ENCODE results near the gene UGT1A10. TPM values are rescaled to one million over a fixed set of nuclear protein-coding genes. Genes with fewer than 3 reads are reported as not detected.

Gene UGT1A10
- 0.08 to 0.09 TPM in 2 of 5 replicates, not detected in the others for total RNA-seq (2022; extraction: Qiagen RNA extraction)

DNA sequence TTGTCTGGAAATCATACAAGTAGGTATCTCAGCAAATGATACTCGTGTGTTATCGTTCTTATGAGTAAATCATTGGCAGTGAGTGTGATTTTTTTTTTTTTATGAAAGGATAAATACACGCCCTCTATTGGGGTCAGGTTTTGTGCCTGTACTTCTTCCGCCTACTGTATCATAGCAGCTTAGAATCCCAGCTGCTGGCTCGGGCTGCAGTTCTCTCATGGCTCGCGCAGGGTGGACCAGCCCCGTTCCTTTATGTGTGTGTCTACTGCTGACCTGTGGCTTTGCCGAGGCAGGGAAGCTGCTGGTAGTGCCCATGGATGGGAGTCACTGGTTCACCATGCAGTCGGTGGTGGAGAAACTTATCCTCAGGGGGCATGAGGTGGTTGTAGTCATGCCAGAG is at the start of gene UGT1A10:
TSS of gene UGT1A10 (plus strand) at position 143 of the 400 bp plus-strand sequence. CDS start at position 218, 75 bp downstream.

DNA sequence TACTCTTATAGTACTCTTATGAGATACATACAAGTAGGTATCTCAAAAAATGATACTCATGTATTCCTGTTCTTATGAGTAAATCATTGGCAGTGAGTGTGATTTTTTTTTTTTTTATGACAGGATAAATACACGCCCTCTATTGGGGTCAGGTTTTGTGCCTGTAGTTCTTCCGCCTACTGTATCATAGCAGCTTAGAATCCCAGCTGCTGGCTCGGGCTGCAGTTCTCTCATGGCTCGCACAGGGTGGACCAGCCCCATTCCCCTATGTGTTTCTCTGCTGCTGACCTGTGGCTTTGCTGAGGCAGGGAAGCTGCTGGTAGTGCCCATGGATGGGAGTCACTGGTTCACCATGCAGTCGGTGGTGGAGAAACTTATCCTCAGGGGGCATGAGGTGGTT is 18.8 kb upstream of the UGT1A10 start, which contains the start of gene UGT1A8:
TSS of gene UGT1A8 (plus strand) at position 158 of the 400 bp plus-strand sequence. CDS start at position 233, 75 bp downstream.

DNA sequence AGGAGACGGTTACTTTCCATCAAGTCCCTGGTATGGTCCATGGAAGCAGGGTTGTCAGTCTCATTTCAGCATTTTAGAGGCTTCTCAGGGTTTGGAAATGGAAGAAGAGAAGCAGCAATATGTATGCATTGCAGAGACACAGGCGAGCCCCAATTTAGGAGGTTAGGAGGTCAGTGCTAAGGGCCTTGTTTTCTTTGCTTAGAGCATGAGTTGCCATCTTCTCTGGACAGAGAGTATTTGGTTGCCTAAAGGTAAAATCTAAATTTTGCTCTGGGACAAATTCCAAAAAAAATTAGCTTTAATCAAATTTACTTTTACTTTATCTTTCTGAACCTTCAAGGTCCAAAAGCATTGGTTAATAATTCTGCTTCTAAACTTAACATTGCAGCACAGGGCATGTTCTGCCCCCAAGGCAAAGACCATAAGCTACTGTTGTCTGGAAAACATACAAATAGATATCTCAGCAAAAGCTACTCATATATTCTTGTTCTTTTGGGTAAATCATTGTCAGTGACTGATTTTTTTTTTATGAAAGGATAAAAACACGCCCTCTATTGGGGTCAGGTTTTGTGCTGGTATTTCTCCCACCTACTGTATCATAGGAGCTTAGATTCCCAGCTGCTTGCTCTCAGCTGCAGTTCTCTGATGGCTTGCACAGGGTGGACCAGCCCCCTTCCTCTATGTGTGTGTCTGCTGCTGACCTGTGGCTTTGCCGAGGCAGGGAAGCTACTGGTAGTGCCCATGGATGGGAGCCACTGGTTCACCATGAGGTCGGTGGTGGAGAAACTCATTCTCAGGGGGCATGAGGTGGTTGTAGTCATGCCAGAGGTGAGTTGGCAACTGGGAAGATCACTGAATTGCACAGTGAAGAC is 35.3 kb downstream of the UGT1A10 start, which contains the start of gene UGT1A9:
TSS of gene UGT1A9 (plus strand) at position 609 of the 872 bp plus-strand sequence. CDS start at position 646, 37 bp downstream.

DNA sequence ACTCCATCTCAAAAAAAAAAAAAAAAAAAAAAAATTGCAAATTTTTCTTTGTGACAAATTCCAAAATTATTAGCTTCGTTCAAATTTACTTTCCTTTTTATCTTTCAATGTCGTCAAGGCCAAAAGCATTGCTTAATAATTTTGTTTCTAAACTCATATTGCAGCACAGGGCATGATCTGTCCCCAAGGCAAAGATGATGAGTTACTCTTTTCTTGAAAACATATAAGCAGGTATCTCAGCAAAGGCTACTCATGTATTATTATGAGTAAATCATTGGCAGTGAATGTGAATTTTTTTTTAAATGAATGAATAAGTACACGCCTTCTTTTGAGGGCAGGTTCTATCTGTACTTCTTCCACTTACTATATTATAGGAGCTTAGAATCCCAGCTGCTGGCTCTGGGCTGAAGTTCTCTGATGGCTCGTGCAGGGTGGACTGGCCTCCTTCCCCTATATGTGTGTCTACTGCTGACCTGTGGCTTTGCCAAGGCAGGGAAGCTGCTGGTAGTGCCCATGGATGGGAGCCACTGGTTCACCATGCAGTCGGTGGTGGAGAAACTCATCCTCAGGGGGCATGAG is 45.4 kb downstream of the UGT1A10 start, which contains the start of gene UGT1A7:
TSS of gene UGT1A7 (plus strand) at position 381 of the 579 bp plus-strand sequence. CDS start at position 418, 37 bp downstream.

DNA sequence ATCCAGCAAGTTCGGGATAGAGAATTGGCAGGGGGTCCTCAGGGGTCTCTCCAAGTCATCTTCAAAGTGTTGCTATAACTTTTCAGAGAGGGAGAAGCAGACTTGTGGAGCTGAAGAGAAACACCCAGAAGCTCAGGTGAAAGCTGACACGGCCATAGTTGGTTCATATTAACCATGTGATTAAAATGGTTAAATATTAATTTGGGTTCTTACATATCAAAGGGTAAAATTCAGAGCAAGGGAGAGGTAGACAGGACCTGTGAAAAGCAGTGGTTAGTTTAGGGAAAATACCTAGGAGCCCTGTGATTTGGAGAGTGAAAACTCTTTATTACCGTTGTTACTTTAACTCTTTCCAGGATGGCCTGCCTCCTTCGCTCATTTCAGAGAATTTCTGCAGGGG is 56.4 kb downstream of the UGT1A10 start, which contains the start of gene UGT1A6:
TSS of gene UGT1A6 (plus strand) at position 243 of the 400 bp plus-strand sequence. CDS start at position 358, 115 bp downstream.

DNA sequence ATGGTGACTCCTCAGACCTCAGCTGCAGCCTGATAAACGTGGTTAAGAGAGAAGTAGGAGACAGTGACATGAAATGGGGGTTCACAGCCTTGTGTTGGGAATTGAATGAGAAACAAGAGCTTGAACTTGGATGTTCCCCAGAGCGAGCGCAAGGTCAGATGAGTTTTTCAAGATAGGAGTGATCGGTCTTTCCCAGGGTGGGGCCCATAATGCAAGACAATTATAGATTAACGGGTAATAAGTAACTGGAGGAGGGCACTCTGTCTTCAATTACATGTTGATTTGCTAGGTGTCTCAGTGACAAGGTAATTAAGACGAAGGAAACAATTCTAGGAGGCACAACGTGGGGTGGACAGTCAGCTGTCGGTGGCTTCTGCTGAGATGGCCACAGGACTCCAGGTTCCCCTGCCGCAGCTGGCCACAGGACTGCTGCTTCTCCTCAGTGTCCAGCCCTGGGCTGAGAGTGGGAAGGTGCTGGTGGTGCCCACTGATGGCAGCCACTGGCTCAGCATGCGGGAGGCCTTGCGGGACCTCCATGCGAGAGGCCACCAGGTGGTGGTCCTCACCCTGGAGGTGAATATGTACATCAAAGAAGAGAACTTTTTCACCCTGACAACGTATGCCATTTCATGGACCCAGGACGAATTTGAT is 76.5 kb downstream of the UGT1A10 start, which contains the start of gene UGT1A5:
TSS of gene UGT1A5 (plus strand) at position 297 of the 651 bp plus-strand sequence. CDS start at position 382, 85 bp downstream.

DNA sequence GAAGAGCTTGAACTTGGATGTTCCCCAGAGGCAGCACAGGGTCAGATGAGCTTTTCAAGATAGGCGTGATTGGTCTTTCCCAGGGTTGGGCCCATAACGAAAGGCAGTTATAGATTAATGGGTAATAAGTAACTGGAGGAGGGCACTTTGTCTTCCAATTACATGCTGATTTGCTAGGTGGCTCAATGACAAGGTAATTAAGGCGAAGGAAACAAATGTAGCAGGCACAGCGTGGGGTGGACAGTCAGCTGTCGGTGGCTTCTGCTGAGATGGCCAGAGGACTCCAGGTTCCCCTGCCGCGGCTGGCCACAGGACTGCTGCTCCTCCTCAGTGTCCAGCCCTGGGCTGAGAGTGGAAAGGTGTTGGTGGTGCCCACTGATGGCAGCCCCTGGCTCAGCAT is 82.3 kb downstream of the UGT1A10 start, which contains the start of gene UGT1A4:
TSS of gene UGT1A4 (plus strand) at position 185 of the 400 bp plus-strand sequence. CDS start at position 270, 85 bp downstream.

DNA sequence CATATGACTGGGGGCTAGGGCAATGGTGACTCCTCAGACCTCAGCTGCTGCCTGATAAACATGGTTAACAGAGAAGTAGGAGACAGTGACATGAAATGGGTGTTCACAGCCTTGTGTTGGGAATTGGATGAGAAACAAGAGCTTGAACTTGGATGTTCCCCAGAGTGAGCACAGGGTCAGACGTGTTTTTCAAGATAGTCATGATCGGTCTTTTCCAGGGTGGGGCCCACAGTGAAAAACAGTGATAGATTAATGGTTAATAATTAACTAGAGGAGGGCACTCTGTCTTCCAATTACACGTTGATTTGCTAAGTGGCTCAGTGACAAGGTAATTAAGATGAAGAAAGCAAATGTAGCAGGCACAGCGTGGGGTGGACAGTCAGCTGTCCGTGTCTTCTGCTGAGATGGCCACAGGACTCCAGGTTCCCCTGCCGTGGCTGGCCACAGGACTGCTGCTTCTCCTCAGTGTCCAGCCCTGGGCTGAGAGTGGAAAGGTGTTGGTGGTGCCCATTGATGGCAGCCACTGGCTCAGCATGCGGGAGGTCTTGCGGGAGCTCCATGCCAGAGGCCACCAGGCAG is 92.6 kb downstream of the UGT1A10 start, which contains the start of gene UGT1A3:
TSS of gene UGT1A3 (plus strand) at position 320 of the 579 bp plus-strand sequence. CDS start at position 405, 85 bp downstream.

DNA sequence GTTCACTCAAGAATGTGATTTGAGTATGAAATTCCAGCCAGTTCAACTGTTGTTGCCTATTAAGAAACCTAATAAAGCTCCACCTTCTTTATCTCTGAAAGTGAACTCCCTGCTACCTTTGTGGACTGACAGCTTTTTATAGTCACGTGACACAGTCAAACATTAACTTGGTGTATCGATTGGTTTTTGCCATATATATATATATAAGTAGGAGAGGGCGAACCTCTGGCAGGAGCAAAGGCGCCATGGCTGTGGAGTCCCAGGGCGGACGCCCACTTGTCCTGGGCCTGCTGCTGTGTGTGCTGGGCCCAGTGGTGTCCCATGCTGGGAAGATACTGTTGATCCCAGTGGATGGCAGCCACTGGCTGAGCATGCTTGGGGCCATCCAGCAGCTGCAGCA is 123.8 kb downstream of the UGT1A10 start, which contains the start of gene UGT1A1:
TSS of gene UGT1A1 (plus strand) at position 228 of the 400 bp plus-strand sequence. CDS start at position 246, 18 bp downstream.

DNA sequence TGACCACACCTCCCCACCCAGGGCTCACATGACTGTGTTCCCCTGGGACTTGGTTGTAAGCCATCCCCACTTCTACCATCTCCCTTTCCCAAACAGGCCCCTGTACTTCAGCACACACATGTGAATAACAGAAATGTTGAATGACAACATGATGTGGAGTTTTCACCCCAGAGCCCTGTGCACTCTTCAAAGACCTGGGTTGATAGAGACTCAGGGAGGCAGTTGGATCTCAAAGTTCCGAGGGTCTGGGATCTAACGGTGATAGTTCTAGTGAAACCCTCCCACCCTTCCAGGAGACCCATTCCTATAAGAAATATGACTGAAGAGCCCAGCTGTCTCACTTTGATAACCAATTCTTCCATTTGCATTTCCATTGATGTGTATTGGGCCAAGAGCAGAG is 141.8 kb downstream of the UGT1A10 start, which contains the start of gene MROH2A:
TSS of gene MROH2A (plus strand) at position 301 of the 400 bp plus-strand sequence. CDS start 1,029 bp downstream, outside the sequence.

Other genes with a start within 250 kb of the UGT1A10 start
- gene USP40, start 69.7 kb upstream of the UGT1A10 start, total RNA-seq (2022; extraction: Qiagen RNA extraction): 23.2 to 26.7 TPM (median 23.9 TPM) in 5 replicates
- 0.05 to 0.06 TPM in 2 of 5 replicates, not detected in the others for gene UGT1A8, start 18.8 kb upstream of the UGT1A10 start, total RNA-seq (2022; extraction: Qiagen RNA extraction)
- 3.6 to 6.4 TPM (median 4.2 TPM) in 5 replicates for gene UGT1A9, start 35.5 kb downstream of the UGT1A10 start, total RNA-seq (2022; extraction: Qiagen RNA extraction)
- gene UGT1A7, start 45.5 kb downstream of the UGT1A10 start, total RNA-seq (2022; extraction: Qiagen RNA extraction): 2.9 to 4.8 TPM (median 3.8 TPM) in 5 replicates
- gene UGT1A6, start 56.4 kb downstream of the UGT1A10 start, total RNA-seq (2022; extraction: Qiagen RNA extraction): 0.47 to 1.5 TPM (median 1.1 TPM) in 5 replicates
- 0.08 to 0.13 TPM in 2 of 5 replicates, not detected in the others for gene UGT1A5, start 76.5 kb downstream of the UGT1A10 start, total RNA-seq (2022; extraction: Qiagen RNA extraction)
- gene UGT1A4, start 82.3 kb downstream of the UGT1A10 start, total RNA-seq (2022; extraction: Qiagen RNA extraction): 0.06 to 0.16 TPM (median 0.10 TPM) in 4 of 5 replicates, not detected in the other
- gene UGT1A3, start 92.6 kb downstream of the UGT1A10 start, total RNA-seq (2022; extraction: Qiagen RNA extraction): 0.06 to 0.20 TPM (median 0.14 TPM) in 4 of 5 replicates, not detected in the other
- 0.56 to 1.1 TPM (median 0.91 TPM) in 5 replicates for gene UGT1A1, start 123.8 kb downstream of the UGT1A10 start, total RNA-seq (2022; extraction: Qiagen RNA extraction)
- 0.12 to 0.29 TPM (median 0.21 TPM) in 4 of 5 replicates, not detected in the other for gene MROH2A, start 141.9 kb downstream of the UGT1A10 start, total RNA-seq (2022; extraction: Qiagen RNA extraction)
- gene HJURP, start 218.1 kb downstream of the UGT1A10 start, total RNA-seq (2022; extraction: Qiagen RNA extraction): 52.3 to 59.6 TPM (median 55.7 TPM) in 5 replicates

All from A549 treated with Hydrocortisone at 1 μM for 4 hours (cell line).